ENCODE data around the gene GPA33.
A peak's percentile ranks its signal among the peaks of the same experiment; 100 is the strongest.
"Not testable (repeated sequence)": the region's sequence is repeated elsewhere in the genome, so short reads cannot be mapped to it uniquely, and the experiment has no call there.

GPA33 gene

DNA sequence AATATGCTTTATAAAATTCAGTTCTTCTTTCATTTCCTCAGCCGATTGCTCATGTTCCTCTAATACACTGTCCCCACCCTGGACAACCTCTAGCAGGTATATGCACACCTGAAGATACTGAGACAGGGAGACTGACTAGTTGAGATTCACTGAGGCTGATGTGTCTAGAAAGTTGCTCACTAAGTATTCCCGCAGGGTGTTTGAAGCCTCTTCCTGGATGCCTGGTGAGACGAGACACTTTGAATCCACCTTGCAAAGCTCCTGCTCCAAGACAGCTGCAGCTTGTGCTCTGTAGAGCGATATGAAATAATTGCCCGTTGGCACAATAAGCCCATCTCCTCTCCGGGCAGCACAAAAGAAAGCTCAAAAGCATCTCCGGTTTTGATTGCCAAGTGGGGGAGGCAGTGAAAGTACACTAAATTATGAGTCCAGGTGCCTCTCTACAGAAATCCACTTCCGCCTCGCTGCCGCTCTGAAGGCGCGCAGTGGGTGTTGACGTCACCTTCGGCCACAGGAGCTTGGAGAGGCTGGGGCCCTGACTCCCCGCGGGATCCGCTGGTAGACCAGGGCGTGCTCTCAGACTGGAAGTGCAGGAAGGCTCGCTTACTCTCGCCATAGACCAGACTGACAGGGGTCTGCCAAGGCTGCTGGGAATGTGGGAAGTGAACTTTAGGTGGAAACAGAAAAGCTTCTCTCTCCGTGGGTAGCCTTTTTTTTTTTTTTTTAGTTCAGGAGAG is 46.3 kb downstream of the GPA33 start:
- Histone ChIP-seq H3K27ac (replicated peaks) (peak overlapping the region; percentile 61), H3K4me3 (replicated peaks; ENCODE audit: insufficient read depth, low read length) (peak overlapping the region; percentile 36), H3K27me3 (ENCODE audit: insufficient read depth, poor library complexity, severe bottlenecking) (no peaks in the 10 kb centered on the region)
- DNase-seq (ENCODE audit: low read depth in 1 of 2, low spot score in 1 of 2), result peak; percentile 65 to 90
- TF ChIP-seq GABPA (IDR thresholded peaks at IDR 0.05; ENCODE audit: low read depth), result 0 out of 2 replicates have a peak, but pooled peaks have one; percentile 37
- TF ChIP-seq SPI1 (IDR thresholded peaks at IDR 0.05; ENCODE audit: borderline replicate concordance, low read depth), result peak; percentile 68; the same call in 1 of the 2 replicates
- TF ChIP-seq, protein P1, sequence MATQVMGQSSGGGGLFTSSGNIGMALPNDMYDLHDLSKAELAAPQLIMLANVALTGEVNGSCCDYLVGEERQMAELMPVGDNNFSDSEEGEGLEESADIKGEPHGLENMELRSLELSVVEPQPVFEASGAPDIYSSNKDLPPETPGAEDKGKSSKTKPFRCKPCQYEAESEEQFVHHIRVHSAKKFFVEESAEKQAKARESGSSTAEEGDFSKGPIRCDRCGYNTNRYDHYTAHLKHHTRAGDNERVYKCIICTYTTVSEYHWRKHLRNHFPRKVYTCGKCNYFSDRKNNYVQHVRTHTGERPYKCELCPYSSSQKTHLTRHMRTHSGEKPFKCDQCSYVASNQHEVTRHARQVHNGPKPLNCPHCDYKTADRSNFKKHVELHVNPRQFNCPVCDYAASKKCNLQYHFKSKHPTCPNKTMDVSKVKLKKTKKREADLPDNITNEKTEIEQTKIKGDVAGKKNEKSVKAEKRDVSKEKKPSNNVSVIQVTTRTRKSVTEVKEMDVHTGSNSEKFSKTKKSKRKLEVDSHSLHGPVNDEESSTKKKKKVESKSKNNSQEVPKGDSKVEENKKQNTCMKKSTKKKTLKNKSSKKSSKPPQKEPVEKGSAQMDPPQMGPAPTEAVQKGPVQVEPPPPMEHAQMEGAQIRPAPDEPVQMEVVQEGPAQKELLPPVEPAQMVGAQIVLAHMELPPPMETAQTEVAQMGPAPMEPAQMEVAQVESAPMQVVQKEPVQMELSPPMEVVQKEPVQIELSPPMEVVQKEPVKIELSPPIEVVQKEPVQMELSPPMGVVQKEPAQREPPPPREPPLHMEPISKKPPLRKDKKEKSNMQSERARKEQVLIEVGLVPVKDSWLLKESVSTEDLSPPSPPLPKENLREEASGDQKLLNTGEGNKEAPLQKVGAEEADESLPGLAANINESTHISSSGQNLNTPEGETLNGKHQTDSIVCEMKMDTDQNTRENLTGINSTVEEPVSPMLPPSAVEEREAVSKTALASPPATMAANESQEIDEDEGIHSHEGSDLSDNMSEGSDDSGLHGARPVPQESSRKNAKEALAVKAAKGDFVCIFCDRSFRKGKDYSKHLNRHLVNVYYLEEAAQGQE (IDR thresholded peaks at IDR 0.05; ENCODE audit: insufficient replicate concordance, low read depth), result peak; percentile 33
- TF ChIP-seq, protein P2, sequence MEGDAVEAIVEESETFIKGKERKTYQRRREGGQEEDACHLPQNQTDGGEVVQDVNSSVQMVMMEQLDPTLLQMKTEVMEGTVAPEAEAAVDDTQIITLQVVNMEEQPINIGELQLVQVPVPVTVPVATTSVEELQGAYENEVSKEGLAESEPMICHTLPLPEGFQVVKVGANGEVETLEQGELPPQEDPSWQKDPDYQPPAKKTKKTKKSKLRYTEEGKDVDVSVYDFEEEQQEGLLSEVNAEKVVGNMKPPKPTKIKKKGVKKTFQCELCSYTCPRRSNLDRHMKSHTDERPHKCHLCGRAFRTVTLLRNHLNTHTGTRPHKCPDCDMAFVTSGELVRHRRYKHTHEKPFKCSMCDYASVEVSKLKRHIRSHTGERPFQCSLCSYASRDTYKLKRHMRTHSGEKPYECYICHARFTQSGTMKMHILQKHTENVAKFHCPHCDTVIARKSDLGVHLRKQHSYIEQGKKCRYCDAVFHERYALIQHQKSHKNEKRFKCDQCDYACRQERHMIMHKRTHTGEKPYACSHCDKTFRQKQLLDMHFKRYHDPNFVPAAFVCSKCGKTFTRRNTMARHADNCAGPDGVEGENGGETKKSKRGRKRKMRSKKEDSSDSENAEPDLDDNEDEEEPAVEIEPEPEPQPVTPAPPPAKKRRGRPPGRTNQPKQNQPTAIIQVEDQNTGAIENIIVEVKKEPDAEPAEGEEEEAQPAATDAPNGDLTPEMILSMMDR (IDR thresholded peaks at IDR 0.05; ENCODE audit: insufficient read depth, low read length), result no peak
- peak; percentile 67 for TF ChIP-seq POLR2AphosphoS5 (IDR thresholded peaks at IDR 0.05; ENCODE audit: low read depth)

DNA sequence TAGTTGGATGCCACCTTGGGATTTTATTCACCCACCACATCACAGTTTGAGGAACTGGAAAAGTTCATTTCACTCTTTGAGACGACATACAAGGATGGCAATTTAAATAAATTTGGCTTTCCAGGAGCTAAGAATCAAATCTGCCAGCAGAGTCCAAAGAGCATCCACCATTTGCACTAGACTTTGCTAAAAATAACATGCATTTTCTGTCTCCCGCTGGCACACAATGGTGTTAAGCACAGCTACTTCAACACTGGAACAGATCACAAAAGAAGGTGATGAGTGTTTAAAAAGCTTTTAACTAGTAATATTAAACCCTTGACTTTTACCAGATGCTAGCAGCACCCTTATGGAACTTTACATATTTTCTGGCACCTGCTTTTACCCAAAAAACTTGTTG is 56.5 kb downstream of the GPA33 start:
- no peak for TF ChIP-seq GABPA (IDR thresholded peaks at IDR 0.05; ENCODE audit: low read depth)
- TF ChIP-seq, protein P2 (IDR thresholded peaks at IDR 0.05; ENCODE audit: insufficient read depth, low read length), result no peak
- no peak for TF ChIP-seq SPI1 (IDR thresholded peaks at IDR 0.05; ENCODE audit: borderline replicate concordance, low read depth)
- TF ChIP-seq, protein P1 (IDR thresholded peaks at IDR 0.05; ENCODE audit: insufficient replicate concordance, low read depth), result no peak
- TF ChIP-seq POLR2AphosphoS5 (IDR thresholded peaks at IDR 0.05; ENCODE audit: low read depth), result no peak
- H3K27me3 ChIP-seq (ENCODE audit: insufficient read depth, poor library complexity, severe bottlenecking), result no peaks in the 10 kb centered on the region
- no peak for DNase-seq (ENCODE audit: low read depth in 1 of 2, low spot score in 1 of 2)

GRCh38 chr1:167029553-167029952 is 60.6 kb downstream of the GPA33 start:
- H3K4me3 ChIP-seq (replicated peaks; ENCODE audit: insufficient read depth, low read length); DNase-seq (ENCODE audit: low read depth in 1 of 2, low spot score in 1 of 2); H3K27ac ChIP-seq (replicated peaks); H3K27me3 ChIP-seq (ENCODE audit: insufficient read depth, poor library complexity, severe bottlenecking): not testable (repeated sequence)

More for the DNA sequence above, 56.5 kb downstream of the GPA33 start:
- H3K4me3 ChIP-seq (replicated peaks; ENCODE audit: insufficient read depth, low read length), result no peak overlapping the region
- no peak overlapping the region for H3K27ac ChIP-seq (replicated peaks)

DNA sequence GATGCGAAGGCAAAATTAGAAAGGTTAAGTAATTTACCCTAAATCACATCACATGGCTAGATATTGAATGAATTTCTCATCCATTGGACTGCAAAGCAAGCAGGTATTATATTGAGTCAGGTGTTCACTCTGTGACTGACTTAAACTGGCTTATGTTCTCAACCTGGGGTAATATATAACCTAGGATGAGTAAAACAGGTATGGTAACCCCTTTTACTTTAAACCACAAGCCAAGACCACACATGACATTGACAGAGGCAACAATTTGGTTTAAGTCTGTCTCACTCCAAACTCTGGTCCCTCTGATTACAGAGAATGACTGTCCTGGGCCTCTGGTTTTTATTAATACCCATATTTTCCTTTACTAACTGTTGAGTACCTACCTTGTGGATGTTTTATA is 67.8 kb downstream of the GPA33 start:
- Histone ChIP-seq H3K4me3 (replicated peaks; ENCODE audit: insufficient read depth, low read length) (no peak overlapping the region), H3K27ac (replicated peaks) (no peak overlapping the region), H3K27me3 (ENCODE audit: insufficient read depth, poor library complexity, severe bottlenecking) (no peaks in the 10 kb centered on the region)
- no peak for DNase-seq (ENCODE audit: low read depth in 1 of 2, low spot score in 1 of 2)
- TF ChIP-seq, protein P2 (IDR thresholded peaks at IDR 0.05; ENCODE audit: insufficient read depth, low read length), result no peak
- no peak for TF ChIP-seq POLR2AphosphoS5 (IDR thresholded peaks at IDR 0.05; ENCODE audit: low read depth)
- no peak for TF ChIP-seq SPI1 (IDR thresholded peaks at IDR 0.05; ENCODE audit: borderline replicate concordance, low read depth)
- TF ChIP-seq, protein P1 (IDR thresholded peaks at IDR 0.05; ENCODE audit: insufficient replicate concordance, low read depth), result no peak

Measured in HL-60 (cell line).